NCI-H1105 treated with DMSO at 0.1 percent for 48 hours (cell line): ENCODE data around the gene CEP170B.
A peak's percentile ranks its signal among the peaks of the same experiment; 100 is the strongest.
"Not testable (repeated sequence)": the region's sequence is repeated elsewhere in the genome, so short reads cannot be mapped to it uniquely, and the experiment has no call there.

ENCODE experiments used
- DNase-seq: peaks from one replicate; lab custom pipeline; 2025; lab: John Stamatoyannopoulos, UW

CEP170B gene

GRCh38 chr14:104865081-104865630, at the start of gene CEP170B:
TSS of gene CEP170B (plus strand) at chr14:104865268. CDS start at chr14:104868451, 3,183 bp downstream.
- DNase-seq, result peak; percentile 48

- no peak for DNase-seq
These were observed 48.5 kb upstream of the CEP170B start for GRCh38 chr14:104816616-104816884.

- DNase-seq, result no peak
These were observed 46.9 kb upstream of the CEP170B start for GRCh38 chr14:104817930-104818713.

- no peak for DNase-seq
These were observed 46.3 kb upstream of the CEP170B start for GRCh38 chr14:104818714-104819161.

GRCh38 chr14:104819361-104819781, 45.7 kb upstream of the CEP170B start:
- no peak for DNase-seq

- DNase-seq, result no peak
These were observed 44.3 kb upstream of the CEP170B start for GRCh38 chr14:104820669-104821228.

GRCh38 chr14:104821229-104821945, 43.7 kb upstream of the CEP170B start:
- DNase-seq, result no peak

GRCh38 chr14:104821971-104822608, 43.0 kb upstream of the CEP170B start:
- DNase-seq, result no peak

GRCh38 chr14:104822821-104823615, 42.0 kb upstream of the CEP170B start:
- no peak for DNase-seq

- no peak for DNase-seq
These were observed 40.6 kb upstream of the CEP170B start for GRCh38 chr14:104824353-104824997.

GRCh38 chr14:104826189-104826860, 38.7 kb upstream of the CEP170B start:
- DNase-seq, result peak; percentile 71

GRCh38 chr14:104826861-104827176, 38.2 kb upstream of the CEP170B start:
- DNase-seq, result peak; percentile 37

- peak; percentile 74 for DNase-seq
These were observed 37.7 kb upstream of the CEP170B start for GRCh38 chr14:104827177-104828055.

- DNase-seq, result no peak
These were observed 34.3 kb upstream of the CEP170B start for GRCh38 chr14:104830781-104831180.

- DNase-seq, result not testable (repeated sequence)
These were observed 28.7 kb upstream of the CEP170B start for GRCh38 chr14:104836171-104836935.

GRCh38 chr14:104841730-104842129, 23.3 kb upstream of the CEP170B start:
- no peak for DNase-seq

GRCh38 chr14:104843006-104843405, 22.1 kb upstream of the CEP170B start:
- no peak for DNase-seq

- no peak for DNase-seq
These were observed 21.4 kb upstream of the CEP170B start for GRCh38 chr14:104843442-104844305.
